HG03354 (cell line): ENCODE measurements around the gene GAL3ST2.

Experiments used
- ATAC-seq: cut with Tn5 transposase; IDR thresholded peaks from one replicate; pipeline ENCODE4 v1.9.1; 2021; ENCODE audit warnings: mild to moderate bottlenecking; ENCODE audit not compliant: unreplicated experiment, poor library complexity, severe bottlenecking

The GAL3ST2 gene

DNA sequence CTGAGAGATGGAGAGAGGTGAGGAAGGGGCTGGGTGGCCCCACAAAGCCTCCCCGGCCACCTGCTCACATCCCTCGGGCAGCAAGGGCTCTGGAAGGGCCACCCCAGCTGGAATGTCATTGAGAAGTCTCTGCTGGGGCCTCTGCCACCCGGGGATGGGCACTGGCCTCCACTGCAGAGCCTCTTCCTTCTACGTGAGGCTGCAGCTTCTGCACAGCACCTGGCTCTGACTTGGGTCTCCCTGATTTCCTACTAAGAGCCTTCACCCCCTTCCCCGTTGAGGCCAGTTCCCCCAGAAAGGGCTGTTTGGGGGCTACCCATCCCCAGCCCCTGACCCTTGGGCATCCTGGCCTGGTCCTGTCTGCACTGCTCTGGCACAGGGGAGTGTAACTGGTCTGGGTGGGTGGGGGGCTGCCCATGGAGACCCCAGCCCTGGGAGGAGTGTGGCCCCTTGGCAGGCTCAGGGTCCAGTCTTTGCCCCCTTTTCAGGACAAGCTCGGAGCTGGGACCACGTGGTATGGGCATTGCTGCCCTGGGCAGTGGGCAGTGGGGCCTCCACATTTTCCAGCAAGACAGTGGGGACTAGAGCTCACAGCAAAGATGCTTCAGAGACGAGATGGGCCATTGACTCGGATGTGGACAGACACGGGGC lies 76.5 kb downstream of the GAL3ST2 start:
- ATAC-seq = no peak
